Measurements from ENCODE around the gene DAGLA. TPM values are rescaled to one million over a fixed set of nuclear protein-coding genes. Genes with fewer than 3 reads are reported as not detected.

Gene DAGLA
- total and polyA plus RNA-seq, 2 of the 13 experiments (the other 11 are each of a cell fraction or from before 2014, with no cell fraction given), result 2.6 to 3.9 TPM

GRCh38 chr11:61756452-61757212 is 76.4 kb downstream of the DAGLA start (continued):
- peak; percentile 70; the same call in 1 of the 2 replicates for TF ChIP-seq ZHX2 (IDR thresholded peaks at IDR 0.05; ENCODE audit: low read depth)
- peak; percentile 42; the same call in 1 of the 2 replicates for TF ChIP-seq ZHX2 (CRISPR knock-in tag; IDR thresholded peaks at IDR 0.05; ENCODE audit: borderline replicate concordance)
- no peak for TF ChIP-seq ZBTB1 (CRISPR knock-in tag; IDR thresholded peaks at IDR 0.05; ENCODE audit: borderline replicate concordance)
- TF ChIP-seq DNMT3B (CRISPR knock-in tag; conservative IDR thresholded peaks at IDR 0.05), result 0 out of 2 replicates have a peak, but pooled peaks have one; percentile 36
- TF ChIP-seq ZNF644 (CRISPR knock-in tag; IDR thresholded peaks at IDR 0.05; ENCODE audit: low read depth), result no peak
- TF ChIP-seq ZNF784 (CRISPR knock-in tag; IDR thresholded peaks at IDR 0.05; ENCODE audit: borderline replicate concordance), result peak; percentile 80
- TF ChIP-seq ARNT (IDR thresholded peaks at IDR 0.05), result no peak
- no peak; the same call in 1 of the 2 replicates for TF ChIP-seq CREM (IDR thresholded peaks at IDR 0.05)
- no peak for TF ChIP-seq CREM (CRISPR knock-in tag; IDR thresholded peaks at IDR 0.05)
- peak; percentile 40; the same call in 1 of the 2 replicates for TF ChIP-seq MTERF4 (CRISPR knock-in tag; IDR thresholded peaks at IDR 0.05)
- TF ChIP-seq SRSF1 (optimal IDR thresholded peaks at IDR 0.05; ENCODE audit: low read depth, low read length), result peak; percentile 66
- TF ChIP-seq KDM1A (CRISPR knock-in tag; IDR thresholded peaks at IDR 0.05), result no peak
- peak; percentile 74 for TF ChIP-seq HMG20B (CRISPR knock-in tag; conservative IDR thresholded peaks at IDR 0.05)
- TF ChIP-seq JARID2 (CRISPR knock-in tag; IDR thresholded peaks at IDR 0.05; ENCODE audit: insufficient replicate concordance), result no peak
- TF ChIP-seq PHF20 (CRISPR knock-in tag; IDR thresholded peaks at IDR 0.05), result no peak; the same call in 1 of the 2 replicates
- peak; percentile 96 for TF ChIP-seq HNF1B (CRISPR knock-in tag; IDR thresholded peaks at IDR 0.05)
- peak; percentile 83 for TF ChIP-seq ZFX (CRISPR knock-in tag; IDR thresholded peaks at IDR 0.05; ENCODE audit: low read depth)
- no peak for TF ChIP-seq PLSCR1 (CRISPR knock-in tag; IDR thresholded peaks at IDR 0.05; ENCODE audit: borderline replicate concordance)
- TF ChIP-seq NFE2L1 (CRISPR knock-in tag; IDR thresholded peaks at IDR 0.05; ENCODE audit: borderline replicate concordance), result no peak
- TF ChIP-seq SIN3A (IDR thresholded peaks at IDR 0.05; ENCODE audit: borderline replicate concordance, low read depth, low read length), result no peak
